CD4-positive, alpha-beta memory T cell (primary cell): ENCODE data around the gene HDHD5. TPM values are rescaled to one million over a fixed set of nuclear protein-coding genes. Genes with fewer than 3 reads are reported as not detected.
A peak's percentile ranks its signal among the peaks of the same experiment; 100 is the strongest.

Source experiments
- CTCF ChIA-PET: fragments of 350-600 bp; sonication (Branson Sonifier 250); formaldehyde crosslinking; loops from one replicate; lab custom pipeline; 2021; ENCODE audit warnings: inconsistent platforms; ENCODE audit not compliant: partially characterized antibody; lab: Charles Lee
- POLR2A ChIA-PET: fragments of 350-600 bp; sonication (Branson Sonifier 250); formaldehyde crosslinking; loops from one replicate; lab custom pipeline; 2021; ENCODE audit not compliant: partially characterized antibody; lab: Charles Lee
- DNase-seq, 5 donors: peaks; one replicate each; pipeline versions ENCODE4 v3.0.0 to v3.0.0-alpha.2; 2020 to 2022; ENCODE audit warnings: mixed read lengths in 1 of 5
- H3K27ac ChIP-seq: one replicate; pipeline ENCODE4 v1.7.0; 2013; ENCODE audit warnings: low read depth, low read length
- H3K27me3 ChIP-seq: 2 replicates; pipeline ENCODE4 v1.7.0; 2013; ENCODE audit warnings: mild to moderate bottlenecking, low read length, moderate library complexity; ENCODE audit not compliant: insufficient read depth
- H3K36me3 ChIP-seq: 2 replicates; pipeline ENCODE4 v1.7.0; 2013; ENCODE audit warnings: mild to moderate bottlenecking, low read length, moderate library complexity; ENCODE audit not compliant: insufficient read depth
- H3K4me1 ChIP-seq: 2 replicates; pipeline ENCODE4 v1.7.0; 2013; ENCODE audit warnings: mild to moderate bottlenecking, low read length, moderate library complexity; ENCODE audit not compliant: insufficient read depth
- H3K4me3 ChIP-seq, 2 donors: one replicate each; pipeline ENCODE4 v1.7.0; 2013; ENCODE audit warnings: low read length in 2 of 2, mild to moderate bottlenecking in 1 of 2
- H3K9me3 ChIP-seq, 2 donors: one replicate each; pipeline ENCODE4 v1.7.0; 2013; ENCODE audit warnings: low read length in 2 of 2, control low read depth in 1 of 2; ENCODE audit not compliant: control insufficient read depth in 1 of 2
- H3K27ac Mint-ChIP-seq, 7 donors: one replicate each; pipeline ENCODE4 v1.8.0; 2020 to 2021; ENCODE audit warnings: mixed read lengths in 7 of 7, mild to moderate bottlenecking in 6 of 7, inconsistent platforms in 3 of 7, moderate library complexity in 3 of 7
- H3K27me3 Mint-ChIP-seq, 2 donors: one replicate each; pipeline ENCODE4 v1.8.0; 2020 to 2021; ENCODE audit warnings: mixed read lengths in 2 of 2
- H3K36me3 Mint-ChIP-seq, 2 donors: one replicate each; pipeline ENCODE4 v1.8.0; 2020 to 2021; ENCODE audit warnings: mixed read lengths in 2 of 2, inconsistent platforms in 1 of 2, mild to moderate bottlenecking in 1 of 2
- H3K4me1 Mint-ChIP-seq, 4 donors: one replicate each; pipeline ENCODE4 v1.8.0; 2020 to 2021; ENCODE audit warnings: mixed read lengths in 4 of 4, mild to moderate bottlenecking in 1 of 4
- H3K4me3 Mint-ChIP-seq, 8 donors: one replicate each; pipeline ENCODE4 v1.8.0; 2020 to 2021; ENCODE audit warnings: mixed read lengths in 8 of 8, mild to moderate bottlenecking in 7 of 8, moderate library complexity in 6 of 8, inconsistent platforms in 3 of 8
- H3K9me3 Mint-ChIP-seq, 8 donors: one replicate each; pipeline ENCODE4 v1.8.0; 2020 to 2021; ENCODE audit warnings: mixed read lengths in 8 of 8, mild to moderate bottlenecking in 5 of 8, inconsistent platforms in 3 of 8, moderate library complexity in 1 of 8
- intact Hi-C: fragments of 100-400 bp; cut with micrococcal nuclease; formaldehyde crosslinking; loops from one replicate; pipeline ENCODE4 v1.15.1; 2023
- polyA plus RNA-seq, 2 donors: library from polyadenylated mRNA; unstranded; fragments of 300-500 nt; fragmentation: Illumina TruSeq; gene quantifications; one replicate each; pipeline ENCODE4 v1.2.3, GENCODE V29; 2021
- total RNA-seq, 2 experiments: library from RNA; stranded (reverse); gene quantifications; one replicate each; pipeline ENCODE4 v1.2.3, GENCODE V29; 2021

The HDHD5 gene
- total and polyA plus RNA-seq, 4 experiments from 2014 or later = 23.1 to 86.7 (median 37.4) TPM

DNA sequence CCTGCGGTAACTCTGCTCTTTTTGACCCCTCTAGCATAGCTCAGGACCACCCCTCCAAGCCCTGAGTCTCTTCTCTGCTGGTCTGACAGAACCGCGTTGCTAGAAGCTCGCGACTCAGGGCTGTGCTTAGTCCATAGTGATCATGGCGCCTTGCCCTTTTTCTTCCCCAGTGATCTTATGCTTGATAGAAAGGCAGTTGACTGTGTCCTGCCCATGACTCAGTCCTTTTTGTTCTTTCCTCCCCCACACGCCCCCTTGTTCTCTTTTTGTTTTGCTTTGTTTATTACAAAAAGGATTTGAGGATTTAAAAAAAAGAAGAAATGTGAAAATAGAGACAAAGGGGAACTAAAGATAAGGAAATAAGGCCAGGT, 56.8 kb downstream of the HDHD5 start:
- Histone ChIP-seq H3K27ac (no peak overlapping the region), H3K9me3 (no peaks in the 10 kb centered on the region), H3K4me3 (no peak overlapping the region), H3K36me3 (peaks cover 76% of the 10 kb centered on the region), H3K27me3 (no peaks in the 10 kb centered on the region), H3K4me1 (peaks cover 64% of the 10 kb centered on the region)
- no peak for DNase-seq
- Mint-ChIP-seq H3K27me3 (no peaks in the 10 kb centered on the region), H3K9me3 (no peaks in the 10 kb centered on the region), H3K27ac (peak overlapping the region in 4 of 7 donors; percentile 29 to 81 (median 63)), H3K36me3 (peaks cover 61 to 83% of the 10 kb centered on the region in 2 donors), H3K4me1 (peaks cover 49 to 87% (median 69%) of the 10 kb centered on the region in 4 donors), H3K4me3 (no peak overlapping the region)
- intact Hi-C loops = no loop called here
- POLR2A ChIA-PET = interaction anchor here (2.2 kb wide), 1 partner anchor 15 kb away, joined by 10 read pairs; no protein-coding TSS in a partner anchor
- CTCF ChIA-PET = interaction anchor here (0.6 kb wide), 1 partner anchor 112 kb away, joined by 3 read pairs; no protein-coding TSS in a partner anchor

- Histone ChIP-seq H3K36me3 (peaks cover 75% of the 10 kb centered on the region), H3K27me3 (no peaks in the 10 kb centered on the region), H3K27ac (no peak overlapping the region), H3K4me3 (no peak overlapping the region), H3K9me3 (no peaks in the 10 kb centered on the region), H3K4me1 (peaks cover 64% of the 10 kb centered on the region)
- Mint-ChIP-seq H3K9me3 (no peaks in the 10 kb centered on the region), H3K27me3 (no peaks in the 10 kb centered on the region), H3K4me3 (peak overlapping the region in 2 of 8 donors; percentile 6 to 22), H3K27ac (peak overlapping the region; percentile 13 to 89 (median 60)), H3K36me3 (peaks cover 55 to 80% of the 10 kb centered on the region in 2 donors), H3K4me1 (peaks cover 49 to 87% (median 69%) of the 10 kb centered on the region in 4 donors)
- no peak for DNase-seq
- intact Hi-C loops = no loop called here
- ChIA-PET CTCF (interaction anchor here (0.6 kb wide), 1 partner anchor 113 kb away, joined by 3 read pairs; no protein-coding TSS in a partner anchor), POLR2A (interaction anchor here (0.9 to 2.2 kb wide), 2 partner anchors 14 to 15 kb away, joined by 5 to 10 read pairs; no protein-coding TSS in a partner anchor)
These were observed 57.4 kb downstream of the HDHD5 start for GRCh38 chr22:17101475-17102296.

DNA sequence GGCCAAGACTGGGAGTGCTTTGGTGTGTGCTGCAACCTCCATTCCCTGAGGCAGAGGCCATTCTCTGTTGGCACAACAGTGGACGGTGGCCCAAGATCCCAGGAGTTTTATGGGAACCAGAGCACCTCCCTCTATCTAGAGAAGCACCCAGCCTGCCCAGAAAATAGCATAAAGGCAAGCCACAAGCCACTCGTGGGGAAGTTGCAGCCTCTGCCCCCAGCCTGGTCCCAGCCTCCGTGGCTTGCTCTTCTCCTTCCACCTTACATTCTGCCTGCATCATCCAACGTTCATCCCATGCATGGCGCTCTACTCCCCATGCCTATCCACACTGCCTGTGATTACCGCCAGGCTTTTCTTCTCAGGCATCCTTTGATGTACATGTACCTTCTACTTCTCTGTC, 58.5 kb downstream of the HDHD5 start:
- ChIA-PET CTCF (no interaction called here), POLR2A (interaction anchor here (0.9 kb wide), 1 partner anchor 13 kb away, joined by 5 read pairs; no protein-coding TSS in a partner anchor)
- peaks cover 52 to 71% of the 10 kb centered on the region in 2 donors for H3K36me3 Mint-ChIP-seq
- Histone ChIP-seq H3K27ac (no peak overlapping the region), H3K4me1 (peaks cover 65% of the 10 kb centered on the region), H3K36me3 (peaks cover 64% of the 10 kb centered on the region), H3K4me3 (no peak overlapping the region), H3K27me3 (no peaks in the 10 kb centered on the region), H3K9me3 (no peaks in the 10 kb centered on the region)
- peak overlapping the region in 2 of 8 donors; percentile 22 to 58 for H3K4me3 Mint-ChIP-seq
- peak overlapping the region; percentile 15 to 94 (median 78) for H3K27ac Mint-ChIP-seq
- intact Hi-C loops = no loop called here
- H3K4me1 Mint-ChIP-seq = peaks cover 49 to 87% (median 68%) of the 10 kb centered on the region in 4 donors
- H3K9me3 Mint-ChIP-seq = no peaks in the 10 kb centered on the region
- no peak for DNase-seq
- no peaks in the 10 kb centered on the region for H3K27me3 Mint-ChIP-seq

DNA sequence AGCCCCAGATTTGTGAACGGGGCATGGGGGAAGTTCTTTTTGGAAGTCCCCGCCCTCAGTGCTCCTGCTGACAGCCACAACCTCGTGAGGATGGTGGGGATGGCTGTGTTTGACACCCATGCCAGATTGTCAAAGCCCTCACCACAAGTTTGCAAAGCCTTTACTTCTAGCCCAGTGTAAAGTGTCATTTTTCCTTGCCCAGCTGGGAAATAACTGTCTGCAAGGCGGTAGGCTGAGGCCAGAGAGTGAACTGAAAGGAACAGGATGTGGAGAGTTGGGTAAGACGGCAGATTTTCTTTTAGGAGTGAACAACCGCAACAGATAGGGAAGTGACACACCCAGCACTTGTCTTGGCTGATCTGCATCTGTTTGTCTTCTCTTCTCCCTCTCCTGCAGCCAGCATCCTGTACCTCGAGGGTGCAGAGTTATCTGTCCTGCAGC, 60.7 kb downstream of the HDHD5 start:
- Mint-ChIP-seq H3K4me1 (peaks cover 60 to 95% (median 77%) of the 10 kb centered on the region in 4 donors), H3K27me3 (no peaks in the 10 kb centered on the region), H3K9me3 (no peaks in the 10 kb centered on the region), H3K27ac (peak overlapping the region; percentile 80 to 96 (median 91)), H3K36me3 (peaks cover 48 to 58% of the 10 kb centered on the region in 2 donors), H3K4me3 (peak overlapping the region in 7 of 8 donors; percentile 70 to 90 (median 83))
- intact Hi-C loops = loop anchor here (1.0 to 2.0 kb wide), 2 partner anchors 14 to 16 kb away; partner anchors contain the start of gene IL17RA
- peaks cover 82% of the 10 kb centered on the region for H3K4me1 ChIP-seq
- H3K9me3 ChIP-seq = no peaks in the 10 kb centered on the region
- ChIA-PET CTCF (interaction anchor here (1.0 to 1.6 kb wide), 2 partner anchors 10 to 11 kb away, joined by 4 to 7 read pairs; no protein-coding TSS in a partner anchor), POLR2A (interaction anchor here (0.9 to 6.3 kb wide), 12 partner anchors 9 to 121 kb away, joined by 3 to 75 read pairs (median 4); partner anchors contain the start of genes ADA2, HDHD5 and IL17RA)
- DNase-seq = peak in 4 of 5 donors; percentile 40 to 54 (median 46)
- H3K27me3 ChIP-seq = no peaks in the 10 kb centered on the region
- peak overlapping the region; percentile 21 for H3K27ac ChIP-seq
- H3K4me3 ChIP-seq = peak overlapping the region in 1 of 2 donors; percentile 26
- peaks cover 48% of the 10 kb centered on the region for H3K36me3 ChIP-seq

GRCh38 chr22:17097701-17098100, 61.4 kb downstream of the HDHD5 start:
- peaks cover 42% of the 10 kb centered on the region for H3K36me3 ChIP-seq
- Mint-ChIP-seq H3K9me3 (no peaks in the 10 kb centered on the region), H3K27me3 (no peaks in the 10 kb centered on the region), H3K4me1 (peaks cover 65 to 98% (median 79%) of the 10 kb centered on the region in 4 donors), H3K4me3 (peak overlapping the region in 7 of 8 donors; percentile 70 to 90 (median 83)), H3K36me3 (peaks cover 43 to 57% of the 10 kb centered on the region in 2 donors), H3K27ac (peak overlapping the region; percentile 37 to 91 (median 80))
- H3K27ac ChIP-seq = peak overlapping the region; percentile 21
- H3K4me1 ChIP-seq = peaks cover 84% of the 10 kb centered on the region
- POLR2A ChIA-PET = interaction anchor here (1.1 to 6.3 kb wide), 10 partner anchors 8 to 121 kb away, joined by 3 to 75 read pairs (median 5); partner anchors contain the start of genes ADA2, HDHD5 and IL17RA
- DNase-seq = no peak
- no peaks in the 10 kb centered on the region for H3K27me3 ChIP-seq
- CTCF ChIA-PET = interaction anchor here (0.9 to 1.0 kb wide), 2 partner anchors 9 to 19 kb away, joined by 3 read pairs; no protein-coding TSS in a partner anchor
- H3K9me3 ChIP-seq = no peaks in the 10 kb centered on the region
- H3K4me3 ChIP-seq = no peak overlapping the region
- intact Hi-C loops = loop anchor here (1.0 to 2.0 kb wide), 2 partner anchors 13 to 17 kb away; partner anchors contain the start of gene IL17RA

- Mint-ChIP-seq H3K27ac (peak overlapping the region; percentile 5 to 92 (median 72)), H3K36me3 (peaks cover 38 to 54% of the 10 kb centered on the region in 2 donors), H3K4me1 (peaks cover 69 to 100% (median 82%) of the 10 kb centered on the region in 4 donors), H3K27me3 (no peaks in the 10 kb centered on the region), H3K9me3 (no peaks in the 10 kb centered on the region), H3K4me3 (peak overlapping the region in 3 of 8 donors; percentile 15 to 90 (median 66))
- Histone ChIP-seq H3K4me3 (no peak overlapping the region), H3K27me3 (no peaks in the 10 kb centered on the region), H3K36me3 (peaks cover 36% of the 10 kb centered on the region), H3K9me3 (no peaks in the 10 kb centered on the region), H3K4me1 (peaks cover 91% of the 10 kb centered on the region), H3K27ac (no peak overlapping the region)
- no peak for DNase-seq
- ChIA-PET CTCF (interaction anchor here (0.8 to 1.0 kb wide), 4 partner anchors 9 to 481 kb away, joined by 3 read pairs; no protein-coding TSS in a partner anchor), POLR2A (interaction anchor here (0.7 to 6.3 kb wide), 5 partner anchors 11 to 61 kb away, joined by 3 to 75 read pairs (median 4); partner anchors contain the start of gene IL17RA)
- intact Hi-C loops = no loop called here
These were observed 62.0 kb downstream of the HDHD5 start for GRCh38 chr22:17097062-17097461.
